HG02588 (cell line): ENCODE data around the gene ZC3H7B.

Source experiments
- ATAC-seq: cut with Tn5 transposase; IDR thresholded peaks from one replicate; pipeline ENCODE4 v1.9.1; 2021; ENCODE audit warnings: mild to moderate bottlenecking, moderate library complexity; ENCODE audit not compliant: unreplicated experiment

ZC3H7B gene

GRCh38 chr22:41320416-41321240 lies 19.3 kb downstream of the ZC3H7B start:
- ATAC-seq: no peak

GRCh38 chr22:41324821-41325528 lies 23.6 kb downstream of the ZC3H7B start:
- no peak for ATAC-seq

GRCh38 chr22:41327124-41327523 lies 25.8 kb downstream of the ZC3H7B start:
- no peak for ATAC-seq

- ATAC-seq: no peak
These were observed 28.8 kb downstream of the ZC3H7B start for GRCh38 chr22:41330169-41330568.

GRCh38 chr22:41332217-41332939 lies 31.1 kb downstream of the ZC3H7B start:
- ATAC-seq: no peak

GRCh38 chr22:41333806-41334205 lies 32.5 kb downstream of the ZC3H7B start:
- no peak for ATAC-seq

GRCh38 chr22:41334215-41334614 lies 32.9 kb downstream of the ZC3H7B start:
- no peak for ATAC-seq

- ATAC-seq: no peak
These were observed 33.8 kb downstream of the ZC3H7B start for GRCh38 chr22:41334951-41335635.

- no peak for ATAC-seq
These were observed 37.4 kb downstream of the ZC3H7B start for GRCh38 chr22:41338614-41339212.

- ATAC-seq: no peak
These were observed 38.5 kb downstream of the ZC3H7B start for GRCh38 chr22:41339823-41340222.

GRCh38 chr22:41340357-41340756 lies 39.0 kb downstream of the ZC3H7B start:
- ATAC-seq: no peak

- no peak for ATAC-seq
These were observed 39.7 kb downstream of the ZC3H7B start for GRCh38 chr22:41341012-41341411.

GRCh38 chr22:41341990-41342389 lies 40.7 kb downstream of the ZC3H7B start:
- no peak for ATAC-seq

- no peak for ATAC-seq
These were observed 42.0 kb downstream of the ZC3H7B start for GRCh38 chr22:41343300-41343699.

GRCh38 chr22:41343717-41344116 lies 42.4 kb downstream of the ZC3H7B start:
- ATAC-seq: no peak

GRCh38 chr22:41344189-41344788 lies 43.0 kb downstream of the ZC3H7B start:
- ATAC-seq: no peak

- ATAC-seq: no peak
These were observed 44.5 kb downstream of the ZC3H7B start for GRCh38 chr22:41345807-41346335.

- no peak for ATAC-seq
These were observed 45.9 kb downstream of the ZC3H7B start for GRCh38 chr22:41347066-41347859.

GRCh38 chr22:41348964-41349484 lies 47.7 kb downstream of the ZC3H7B start:
- ATAC-seq: no peak
